A549 (cell line): Measurements from ENCODE around the gene HS3ST4. TPM values are rescaled to one million over a fixed set of nuclear protein-coding genes. Genes with fewer than 3 reads are reported as not detected.

ENCODE experiments used
- ATAC-seq, 2 experiments: fragments of 200-7000 bp in 1 of 2; fragments of >200 bp in 1 of 2; cut with Nextera tagmentation in 1 of 2; cut with Tn5 transposase in 1 of 2; 3 replicates each; pipeline versions ENCODE4 v1.8.0 to v1.9.1; 2018 to 2020; ENCODE audit warnings: mild to moderate bottlenecking in 1 of 2, moderate library complexity in 1 of 2
- CTCF ChIA-PET: fragments of 300-600 bp; sonication (Branson Sonifier 250); formaldehyde crosslinking; extraction: SDS; loops from one replicate; lab custom pipeline; 2021; ENCODE audit warnings: antibody characterized with exemption, inconsistent platforms; lab: Yijun Ruan, JAX
- POLR2A ChIA-PET: fragments of 350-600 bp; formaldehyde crosslinking; extraction: SDS; loops from one replicate; lab custom pipeline; 2021; ENCODE audit warnings: antibody characterized with exemption, inconsistent platforms; lab: Yijun Ruan, JAX
- DNase-seq, 2 experiments: peaks; one replicate each; pipeline versions ENCODE4 v3.0.0 to v3.0.0-alpha.2; 2011 to 2016; ENCODE audit warnings: low read depth in 1 of 2, low spot score in 1 of 2
- FAIRE-seq: peaks from 2 replicates; lab custom pipeline; 2011; peaks lifted over from hg19 to GRCh38; lab: Jason Lieb, UNC
- H3K27ac ChIP-seq, 2 experiments: fragments of >200 bp; sonication (Bioruptor Twin); formaldehyde crosslinking; 3 replicates each; pipeline ENCODE4 v1.5.1; 2016 to 2017
- H3K4me1 ChIP-seq: fragments of >200 bp; sonication (Bioruptor Twin); formaldehyde crosslinking; 3 replicates; pipeline ENCODE4 v1.6.1; 2016
- H3K4me2 ChIP-seq: fragments of >200 bp; sonication (Bioruptor Twin); formaldehyde crosslinking; 3 replicates; pipeline ENCODE4 v1.6.1; 2016
- H3K4me3 ChIP-seq: fragments of >200 bp; sonication (Bioruptor Twin); formaldehyde crosslinking; 3 replicates; pipeline ENCODE4 v1.5.1; 2016
- H3K9me3 ChIP-seq: fragments of >200 bp; sonication (Bioruptor Twin); formaldehyde crosslinking; 3 replicates; pipeline ENCODE4 v1.6.1; 2016
- CBX2 ChIP-seq: fragments of 200-600 bp; sonication (generic); IDR thresholded peaks from 2 replicates; pipeline ENCODE4 v1.6.1; 2016; ENCODE audit warnings: low read depth, mild to moderate bottlenecking, borderline replicate concordance
- CEBPB ChIP-seq, 2 experiments: fragments of >200 bp in 1 of 2; sonication (Bioruptor Twin) in 1 of 2; formaldehyde crosslinking in 1 of 2; IDR thresholded peaks; 2 replicates each; pipeline ENCODE4 v1.6.1; 2012 to 2016
- EHMT2 ChIP-seq: fragments of 200-600 bp; sonication (generic); IDR thresholded peaks from 2 replicates; pipeline ENCODE4 v1.6.1; 2016; ENCODE audit warnings: antibody characterized with exemption, low read depth, mild to moderate bottlenecking, moderate library complexity
- HDAC2 ChIP-seq: fragments of 200-600 bp; sonication (generic); IDR thresholded peaks from 2 replicates; pipeline ENCODE4 v1.6.1; 2016
- HES2 ChIP-seq: fragments of >200 bp; sonication (Bioruptor Twin); formaldehyde crosslinking; IDR thresholded peaks from 2 replicates; pipeline ENCODE4 v1.6.1; 2016
- HMGXB4 ChIP-seq: fragments of 250-450 bp; sonication (Bioruptor Pico); IDR thresholded peaks from 2 replicates; pipeline ENCODE4 v1.5.0; 2021; ENCODE audit warnings: mild to moderate bottlenecking, moderate library complexity, borderline replicate concordance
- HOXA7 ChIP-seq: fragments of 250-450 bp; sonication (Bioruptor Pico); IDR thresholded peaks from 2 replicates; pipeline ENCODE4 v1.5.0; 2020; ENCODE audit warnings: mild to moderate bottlenecking, moderate library complexity
- MAX ChIP-seq: IDR thresholded peaks from 2 replicates; pipeline ENCODE4 v1.6.1; 2012
- MYC ChIP-seq: IDR thresholded peaks from 2 replicates; pipeline ENCODE4 v1.6.1; 2012; ENCODE audit warnings: mild to moderate bottlenecking, inconsistent platforms, low read length, improper control_type of control experiment, borderline replicate concordance
- PBX3 ChIP-seq: IDR thresholded peaks from 2 replicates; pipeline ENCODE4 v1.6.1; 2012
- POLR2A ChIP-seq: IDR thresholded peaks from 2 replicates; pipeline ENCODE4 v1.6.1; 2012; ENCODE audit warnings: mild to moderate bottlenecking, low read length
- RAD21 ChIP-seq, 2 experiments: fragments of >200 bp in 1 of 2; sonication (Bioruptor Twin) in 1 of 2; formaldehyde crosslinking in 1 of 2; IDR thresholded peaks in 1 of 2; conservative IDR thresholded peaks in 1 of 2; 2 replicates in 1 of 2; 3 replicates in 1 of 2; pipeline ENCODE4 v1.6.1; 2012 to 2018; ENCODE audit warnings: inconsistent platforms in 1 of 2
- RARB ChIP-seq: fragments of 250-450 bp; sonication (Bioruptor Pico); IDR thresholded peaks from 2 replicates; pipeline ENCODE4 v1.8.0; 2021; ENCODE audit warnings: mild to moderate bottlenecking, moderate library complexity
- RFX5 ChIP-seq: fragments of 450-650 bp; IDR thresholded peaks from 2 replicates; pipeline ENCODE4 v1.7.1; 2014; ENCODE audit warnings: antibody characterized with exemption, mild to moderate bottlenecking, moderate library complexity
- ZFP36 ChIP-seq: fragments of 450-650 bp; IDR thresholded peaks from 2 replicates; pipeline ENCODE4 v1.6.1; 2014; ENCODE audit warnings: borderline replicate concordance; ENCODE audit not compliant: partially characterized antibody
- ZNF302 ChIP-seq: fragments of 250-450 bp; sonication (Bioruptor Pico); IDR thresholded peaks from 2 replicates; pipeline ENCODE4 v1.9.0; 2021; ENCODE audit warnings: inconsistent platforms, mild to moderate bottlenecking, moderate library complexity
- WGBS: methylation state at CpG from one replicate; pipeline ENCODE4 v1.1.6; 2017; ENCODE audit errors: missing lambda C conversion rate; 5-methylcytosine and 5-hydroxymethylcytosine counted together
- polyA plus RNA-seq, 4 experiments: library from polyadenylated mRNA; depleted of rRNA in 3 of 4; stranded (reverse); fragments of >200 nt; fragmentation: RNase III in 1 of 4; extraction: RNeasy Plus Mini Kit Qiagen cat#74134 plus additional on column Dnase treatment in 1 of 4; gene quantifications; 2 replicates in 3 of 4; 3 replicates in 1 of 4; pipeline ENCODE4 v1.2.3, GENCODE V29; 2011 to 2017
- TF ChIP-seq, protein P1 (sequence below): fragments of 250-450 bp; sonication (Bioruptor Pico); IDR thresholded peaks from 2 replicates; pipeline ENCODE4 v1.5.0; 2020; ENCODE audit warnings: low read depth, mild to moderate bottlenecking, moderate library complexity
- TF ChIP-seq, protein P2 (sequence below): fragments of 450-650 bp; IDR thresholded peaks from 2 replicates; pipeline ENCODE4 v1.6.1; 2014; ENCODE audit warnings: antibody characterized with exemption
- TF ChIP-seq, protein P3 (sequence below): fragments of >200 bp; sonication (Bioruptor Twin); formaldehyde crosslinking; IDR thresholded peaks from 3 replicates; pipeline ENCODE4 v1.6.1; 2016

The HS3ST4 gene
- polyA plus RNA-seq, 2 of the 4 experiments (the other 2 are of a cell fraction): not detected

DNA sequence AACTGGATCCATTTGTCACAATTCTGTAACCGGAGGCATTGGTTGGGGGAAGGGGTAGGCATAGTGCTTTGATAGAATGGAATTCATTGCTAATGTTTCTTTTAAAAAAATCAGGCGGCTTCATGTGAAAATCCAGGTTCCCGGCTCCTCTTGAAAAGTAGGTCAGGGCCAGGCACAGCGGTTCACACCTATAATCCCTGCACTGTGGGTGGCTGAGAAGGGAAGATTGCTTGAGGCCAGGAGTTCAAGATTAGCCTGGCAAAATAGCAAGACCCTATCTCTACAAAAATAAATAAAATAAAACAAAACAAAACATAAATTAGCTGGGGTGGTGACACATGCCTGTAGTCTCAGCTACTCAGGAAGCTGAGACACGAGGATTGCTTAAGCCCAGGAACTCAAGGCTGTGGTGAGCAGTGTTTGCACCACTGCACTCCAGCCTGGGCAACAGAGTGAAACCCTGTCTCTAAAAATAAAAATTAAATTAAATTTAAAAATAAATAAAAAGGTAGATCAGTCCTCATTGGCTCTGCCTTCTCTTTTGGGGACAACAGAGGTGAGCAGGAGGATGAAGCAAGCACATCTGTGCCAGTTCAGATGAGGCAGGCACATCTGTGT, 466.5 kb downstream of the HS3ST4 start:
- CTCF ChIA-PET: no interaction called here
- Histone ChIP-seq H3K27ac (no peak overlapping the region), H3K4me1 (no peaks in the 10 kb centered on the region), H3K4me2 (no peak overlapping the region), H3K4me3 (no peak overlapping the region), H3K9me3 (no peaks in the 10 kb centered on the region)
- no peak for FAIRE-seq
- DNase-seq: no peak
- 12% methylated on average over 5 of the region's 5 CpGs for WGBS
- TF ChIP-seq RAD21 (conservative IDR thresholded peaks at IDR 0.05 in 1 of 2, IDR thresholded peaks at IDR 0.05 in 1 of 2): no peak
- no peak for TF ChIP-seq MYC
- TF ChIP-seq, protein P1, sequence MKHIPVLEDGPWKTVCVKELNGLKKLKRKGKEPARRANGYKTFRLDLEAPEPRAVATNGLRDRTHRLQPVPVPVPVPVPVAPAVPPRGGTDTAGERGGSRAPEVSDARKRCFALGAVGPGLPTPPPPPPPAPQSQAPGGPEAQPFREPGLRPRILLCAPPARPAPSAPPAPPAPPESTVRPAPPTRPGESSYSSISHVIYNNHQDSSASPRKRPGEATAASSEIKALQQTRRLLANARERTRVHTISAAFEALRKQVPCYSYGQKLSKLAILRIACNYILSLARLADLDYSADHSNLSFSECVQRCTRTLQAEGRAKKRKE (CRISPR knock-in tag): no peak
- TF ChIP-seq RARB (CRISPR knock-in tag): no peak
- TF ChIP-seq, protein P2, sequence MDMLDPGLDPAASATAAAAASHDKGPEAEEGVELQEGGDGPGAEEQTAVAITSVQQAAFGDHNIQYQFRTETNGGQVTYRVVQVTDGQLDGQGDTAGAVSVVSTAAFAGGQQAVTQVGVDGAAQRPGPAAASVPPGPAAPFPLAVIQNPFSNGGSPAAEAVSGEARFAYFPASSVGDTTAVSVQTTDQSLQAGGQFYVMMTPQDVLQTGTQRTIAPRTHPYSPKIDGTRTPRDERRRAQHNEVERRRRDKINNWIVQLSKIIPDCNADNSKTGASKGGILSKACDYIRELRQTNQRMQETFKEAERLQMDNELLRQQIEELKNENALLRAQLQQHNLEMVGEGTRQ: no peak
- TF ChIP-seq HDAC2: no peak
- no peak for TF ChIP-seq ZFP36
- TF ChIP-seq MAX: no peak
- no peak for TF ChIP-seq CBX2
- TF ChIP-seq ZNF302 (CRISPR knock-in tag): no peak
- TF ChIP-seq CEBPB (IDR thresholded peaks at IDR 0.05): no peak
- ATAC-seq: no peak
- POLR2A ChIA-PET: no interaction called here

DNA sequence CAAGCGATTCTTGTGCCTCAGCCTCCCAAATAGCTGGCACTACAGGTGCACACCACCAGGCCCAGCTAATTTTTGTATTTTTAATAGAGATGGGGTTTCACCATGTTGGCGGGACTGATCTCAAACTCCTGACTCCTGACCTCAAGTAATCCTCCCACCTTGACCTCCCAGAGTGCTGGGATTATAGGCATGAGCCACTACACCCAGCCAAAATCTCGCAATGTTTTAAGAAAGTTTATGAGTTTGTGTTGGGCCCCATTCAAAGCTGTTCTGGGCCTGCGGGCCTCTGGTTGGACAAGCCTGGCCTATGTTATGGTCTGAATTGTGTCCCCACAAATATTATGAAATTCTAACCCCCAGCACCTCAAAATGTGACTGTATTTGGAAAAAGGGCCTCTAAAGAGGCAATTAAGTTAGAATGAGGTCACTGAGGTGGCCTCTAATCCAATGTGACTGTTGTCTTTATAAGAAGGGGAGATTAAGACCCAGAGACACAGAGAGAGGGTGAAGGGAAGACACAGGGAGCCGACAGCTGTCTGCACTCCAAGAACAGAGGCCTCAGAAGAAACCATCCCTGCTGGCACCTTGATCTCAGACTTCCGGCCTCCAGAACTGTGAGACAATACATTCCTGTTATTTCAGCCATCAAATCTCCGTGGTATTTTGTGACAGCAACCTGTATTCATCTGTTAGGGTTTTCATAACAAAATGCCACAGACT, 469.9 kb downstream of the HS3ST4 start:
- TF ChIP-seq RAD21 (conservative IDR thresholded peaks at IDR 0.05 in 1 of 2, IDR thresholded peaks at IDR 0.05 in 1 of 2) (no peak), POLR2A (no peak), RFX5 (no peak), HES2 (no peak), PBX3 (no peak), CEBPB (IDR thresholded peaks at IDR 0.05) (no peak), HOXA7 (CRISPR knock-in tag) (no peak), EHMT2 (no peak), HMGXB4 (no peak), CBX2 (no peak)
- TF ChIP-seq, protein P3, sequence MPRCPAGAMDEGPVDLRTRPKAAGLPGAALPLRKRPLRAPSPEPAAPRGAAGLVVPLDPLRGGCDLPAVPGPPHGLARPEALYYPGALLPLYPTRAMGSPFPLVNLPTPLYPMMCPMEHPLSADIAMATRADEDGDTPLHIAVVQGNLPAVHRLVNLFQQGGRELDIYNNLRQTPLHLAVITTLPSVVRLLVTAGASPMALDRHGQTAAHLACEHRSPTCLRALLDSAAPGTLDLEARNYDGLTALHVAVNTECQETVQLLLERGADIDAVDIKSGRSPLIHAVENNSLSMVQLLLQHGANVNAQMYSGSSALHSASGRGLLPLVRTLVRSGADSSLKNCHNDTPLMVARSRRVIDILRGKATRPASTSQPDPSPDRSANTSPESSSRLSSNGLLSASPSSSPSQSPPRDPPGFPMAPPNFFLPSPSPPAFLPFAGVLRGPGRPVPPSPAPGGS: no peak
- no peak overlapping the region for H3K27ac ChIP-seq
- CTCF ChIA-PET: no interaction called here
- no peak overlapping the region for H3K4me2 ChIP-seq
- no peak overlapping the region for H3K4me3 ChIP-seq
- no peaks in the 10 kb centered on the region for H3K4me1 ChIP-seq
- ATAC-seq (no peak), DNase-seq (no peak), FAIRE-seq (no peak)
- POLR2A ChIA-PET: no interaction called here
- WGBS: 4% methylated on average over 7 of the region's 7 CpGs
- no peaks in the 10 kb centered on the region; the same call in 2 of the 3 replicates for H3K9me3 ChIP-seq
